H1 (cell line): ENCODE measurements around the gene ENPP3. TPM values are rescaled to one million over a fixed set of nuclear protein-coding genes. Genes with fewer than 3 reads are reported as not detected.
"Not testable (repeated sequence)": the region's sequence is repeated elsewhere in the genome, so short reads cannot be mapped to it uniquely, and the experiment has no call there.

Experiments used
- CTCF ChIA-PET: fragments of 300-600 bp; sonication (Branson Sonifier 250); formaldehyde crosslinking; loops from one replicate; lab custom pipeline; 2021; ENCODE audit not compliant: partially characterized antibody; lab: Charles Lee
- POLR2A ChIA-PET: fragments of 300-600 bp; sonication (Branson Sonifier 250); formaldehyde crosslinking; loops from one replicate; lab custom pipeline; 2021; ENCODE audit warnings: inconsistent platforms; ENCODE audit not compliant: partially characterized antibody; lab: Charles Lee
- DNase-seq, 2 experiments: peaks; one replicate each; pipeline versions ENCODE4 v3.0.0 to v3.0.0-alpha.2; 2010 to 2022; ENCODE audit warnings: low spot score in 2 of 2, low read depth in 1 of 2, mixed read lengths in 1 of 2
- FAIRE-seq: peaks from 2 replicates; lab custom pipeline; 2011; peaks lifted over from hg19 to GRCh38; lab: Jason Lieb, UNC
- H2AFZ ChIP-seq: 2 replicates; pipeline ENCODE4 v1.8.1; 2012; ENCODE audit warnings: low read length, inconsistent platforms
- H2AK5ac ChIP-seq: 2 replicates; pipeline ENCODE4 v1.6.1; 2013; ENCODE audit warnings: low read depth, low read length
- H2BK120ac ChIP-seq: replicated peaks from 2 replicates; pipeline ENCODE3; 2013; ENCODE audit warnings: low read depth, low read length, inconsistent platforms
- H2BK12ac ChIP-seq: 2 replicates; pipeline ENCODE4 v1.6.1; 2013; ENCODE audit warnings: low read depth, low read length
- H2BK15ac ChIP-seq: 2 replicates; pipeline ENCODE4 v1.6.1; 2013; ENCODE audit warnings: low read length
- H2BK20ac ChIP-seq: 2 replicates; pipeline ENCODE4 v1.6.1; 2013; ENCODE audit warnings: low read length
- H2BK5ac ChIP-seq: 2 replicates; pipeline ENCODE4 v1.6.1; 2013; ENCODE audit warnings: low read depth, low read length
- H3K14ac ChIP-seq: 2 replicates; pipeline ENCODE4 v1.6.1; 2013; ENCODE audit warnings: inconsistent platforms; ENCODE audit not compliant: insufficient read length
- H3K18ac ChIP-seq: 2 replicates; pipeline ENCODE4 v1.6.1; 2013; ENCODE audit warnings: low read length; ENCODE audit errors: extremely low read depth
- H3K23ac ChIP-seq: 2 replicates; pipeline ENCODE4 v1.6.1; 2013; ENCODE audit warnings: inconsistent platforms; ENCODE audit not compliant: insufficient read length
- H3K23me2 ChIP-seq: 2 replicates; pipeline ENCODE4 v1.6.1; 2013; ENCODE audit warnings: low read depth, low read length
- H3K27ac ChIP-seq: 2 replicates; pipeline ENCODE4 v1.6.1; 2011; ENCODE audit warnings: low read depth, low read length, inconsistent platforms
- H3K27me3 ChIP-seq, 4 experiments: replicated peaks in 1 of 4; 1 replicate in 1 of 4; 2 replicates in 3 of 4; pipeline versions ENCODE4 v1.6.1 to v1.8.1; 2011 to 2013; ENCODE audit warnings: low read length in 3 of 4, mild to moderate bottlenecking in 3 of 4, inconsistent platforms in 2 of 4, mixed read lengths in 2 of 4, moderate library complexity in 1 of 4; ENCODE audit not compliant: control insufficient read depth in 3 of 4, insufficient read depth in 3 of 4; ENCODE audit errors: extremely low read depth in 1 of 4
- H3K36me3 ChIP-seq, 4 experiments: 2 replicates each; pipeline versions ENCODE4 v1.6.1 to v1.8.1; 2011 to 2013; ENCODE audit warnings: mild to moderate bottlenecking in 4 of 4, low read length in 3 of 4, moderate library complexity in 2 of 4, control low read depth in 1 of 4, inconsistent platforms in 1 of 4; ENCODE audit not compliant: insufficient read depth in 4 of 4, control insufficient read depth in 2 of 4
- H3K4ac ChIP-seq: replicated peaks from 2 replicates; pipeline ENCODE3; 2013; ENCODE audit warnings: low read length, low read depth, mixed read lengths, inconsistent platforms; ENCODE audit not compliant: insufficient read length
- H3K4me1 ChIP-seq, 4 experiments: replicated peaks in 1 of 4; 1 replicate in 1 of 4; 2 replicates in 3 of 4; pipeline versions ENCODE4 v1.6.1 to v1.8.1; 2011 to 2013; ENCODE audit warnings: low read length in 3 of 4, inconsistent platforms in 2 of 4, mixed read lengths in 1 of 4; ENCODE audit not compliant: insufficient read depth in 4 of 4, control insufficient read depth in 3 of 4
- H3K4me2 ChIP-seq, 2 experiments: 2 replicates each; pipeline versions ENCODE4 v1.6.1 to v1.8.1; 2011 to 2013; ENCODE audit warnings: low read depth in 2 of 2, low read length in 2 of 2, control low read depth in 1 of 2, inconsistent platforms in 1 of 2, mild to moderate bottlenecking in 1 of 2; ENCODE audit not compliant: insufficient read depth in 1 of 2
- H3K4me3 ChIP-seq, 4 experiments: fragments of 200-600, 300-600 bp in 1 of 4; sonication (generic), shearing (Covaris generic), sonication (Bioruptor Twin) in 1 of 4; 2 replicates each; pipeline versions ENCODE4 v1.5.1 to v1.8.1; 2011 to 2016; ENCODE audit warnings: low read length in 4 of 4, low read depth in 3 of 4, control low read depth in 2 of 4, inconsistent platforms in 2 of 4, mild to moderate bottlenecking in 2 of 4, mixed read lengths in 1 of 4, moderate library complexity in 1 of 4; ENCODE audit not compliant: insufficient read depth in 2 of 4; ENCODE audit errors: extremely low read depth in 1 of 4
- H3K56ac ChIP-seq: replicated peaks from 2 replicates; pipeline ENCODE3; 2013; ENCODE audit warnings: low read depth, mild to moderate bottlenecking, mixed read lengths, low read length, inconsistent platforms; ENCODE audit not compliant: insufficient read length
- H3K79me1 ChIP-seq: 2 replicates; pipeline ENCODE4 v1.6.1; 2013; ENCODE audit warnings: low read depth, low read length, control low read depth
- H3K79me2 ChIP-seq, 2 experiments: 2 replicates each; pipeline versions ENCODE4 v1.6.1 to v1.8.1; 2012 to 2013; ENCODE audit warnings: low read length in 2 of 2, mild to moderate bottlenecking in 2 of 2, inconsistent platforms in 1 of 2; ENCODE audit not compliant: insufficient read depth in 2 of 2, control insufficient read depth in 1 of 2
- H3K9ac ChIP-seq, 4 experiments: replicated peaks in 1 of 4; 1 replicate in 1 of 4; 2 replicates in 3 of 4; pipeline versions ENCODE4 v1.6.1 to v1.8.1; 2011 to 2013; ENCODE audit warnings: low read depth in 3 of 4, low read length in 3 of 4, control low read depth in 2 of 4, mild to moderate bottlenecking in 2 of 4, moderate library complexity in 2 of 4, inconsistent platforms in 1 of 4; ENCODE audit errors: extremely low read depth in 1 of 4
- H3K9me3 ChIP-seq, 2 experiments: 2 replicates each; pipeline versions ENCODE4 v1.6.1 to v1.8.1; 2012 to 2013; ENCODE audit warnings: mild to moderate bottlenecking in 2 of 2, moderate library complexity in 2 of 2, control low read depth in 1 of 2, inconsistent platforms in 1 of 2, low read depth in 1 of 2, low read length in 1 of 2, mixed read lengths in 1 of 2; ENCODE audit not compliant: insufficient read depth in 2 of 2
- H4K20me1 ChIP-seq, 2 experiments: replicated peaks in 1 of 2; 2 replicates each; pipeline versions ENCODE3 to v1.8.1; 2011 to 2013; ENCODE audit warnings: inconsistent platforms in 2 of 2, low read length in 2 of 2, mild to moderate bottlenecking in 1 of 2; ENCODE audit not compliant: insufficient read depth in 2 of 2, control insufficient read depth in 1 of 2
- H4K5ac ChIP-seq: 2 replicates; pipeline ENCODE4 v1.6.1; 2013; ENCODE audit warnings: low read length, low read depth, mixed read lengths, inconsistent platforms; ENCODE audit not compliant: insufficient read length
- H4K8ac ChIP-seq: 2 replicates; pipeline ENCODE4 v1.8.0; 2013; ENCODE audit warnings: mild to moderate bottlenecking, moderate library complexity, low read length, inconsistent platforms; ENCODE audit not compliant: insufficient read depth; ENCODE audit errors: extremely low read depth
- H4K91ac ChIP-seq: replicated peaks from 2 replicates; pipeline ENCODE3; 2013; ENCODE audit warnings: low read length, mixed read lengths, inconsistent platforms; ENCODE audit not compliant: insufficient read length
- WGBS, 2 experiments: shearing (Covaris generic) in 1 of 2; methylation state at CpG; one replicate each; pipeline versions ENCODE4 v1.1.6 to v1.1.7; 2013 to 2015; ENCODE audit warnings: low lambda C conversion rate in 2 of 2, mixed read lengths in 2 of 2, inconsistent platforms in 1 of 2, low coverage in 1 of 2, missing lambda C conversion rate in 1 of 2; ENCODE audit not compliant: insufficient replicate concordance in 2 of 2, insufficient coverage in 1 of 2, insufficient read length in 1 of 2; ENCODE audit errors: extremely low coverage in 1 of 2, missing lambda C conversion rate in 1 of 2; 5-methylcytosine and 5-hydroxymethylcytosine counted together
- polyA plus RNA-seq, 7 experiments: library from polyadenylated mRNA; depleted of rRNA in 3 of 7; stranded (reverse) in 5 of 7; unstranded in 2 of 7; fragments of >200 nt in 5 of 7; fragments of 200-250 nt in 2 of 7; gene quantifications; 1 replicate in 5 of 7; 2 replicates in 1 of 7; 4 replicates in 1 of 7; pipeline versions ENCODE4 v1.2.1 to v1.2.3, GENCODE V29; 2011 to 2013; ENCODE audit warnings: missing spikeins in 2 of 7, mixed read lengths in 2 of 7
- total RNA-seq: library from RNA; stranded (reverse); fragmentation: NEBNext Ultra II Directional; extraction: Animal tissue kit (Norgen Biotek cat#: 25700); gene quantifications from 2 replicates; pipeline ENCODE4 v1.2.1, GENCODE V29; 2021

Gene ENPP3
- total and polyA plus RNA-seq, 2 of the 8 experiments (the other 6 are each of a cell fraction or from before 2014, with no cell fraction given) = 0.11 TPM; not detected in 1

DNA sequence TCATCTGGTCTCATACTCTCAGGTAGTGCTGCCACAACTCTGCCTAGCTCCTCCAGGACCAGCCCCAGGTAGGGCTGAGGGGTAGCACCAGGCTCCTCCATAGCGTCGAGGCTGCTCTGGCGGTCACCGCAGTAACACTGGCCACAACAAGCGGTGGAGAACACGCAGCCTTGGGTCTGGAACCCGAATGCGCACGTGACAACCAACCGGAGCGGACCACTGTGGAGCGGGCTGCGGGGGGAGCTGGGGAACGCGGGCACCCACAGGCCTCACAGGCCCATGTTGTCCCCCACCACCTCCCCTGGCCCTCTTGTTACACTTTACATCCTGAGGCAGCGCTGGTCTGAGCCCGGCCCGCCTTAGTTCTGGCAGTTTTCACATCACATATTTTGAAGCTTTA lies 73.8 kb downstream of the ENPP3 start, which contains the start of gene CTAGE9:
TSS of gene CTAGE9 (minus strand) at position 101 of the 400 bp plus-strand sequence. CDS start at position 101, 0 bp downstream.
- H3K79me2 ChIP-seq, H3K4ac ChIP-seq, H3K9ac ChIP-seq, H4K5ac ChIP-seq, H3K27me3 ChIP-seq, H2AFZ ChIP-seq, H3K79me1 ChIP-seq, H2BK5ac ChIP-seq, H2BK15ac ChIP-seq, H4K91ac ChIP-seq, H3K18ac ChIP-seq, H3K56ac ChIP-seq, H4K8ac ChIP-seq, H3K23ac ChIP-seq, H4K20me1 ChIP-seq, H2BK12ac ChIP-seq, H3K4me3 ChIP-seq, H3K27ac ChIP-seq, H2BK120ac ChIP-seq, CTCF ChIA-PET, H3K23me2 ChIP-seq, FAIRE-seq, DNase-seq, H2AK5ac ChIP-seq, POLR2A ChIA-PET, H3K14ac ChIP-seq, H3K4me2 ChIP-seq, H3K9me3 ChIP-seq, H2BK20ac ChIP-seq, H3K4me1 ChIP-seq, H3K36me3 ChIP-seq: not testable (repeated sequence)
- 97% methylated on average over 6 of the region's 18 CpGs; no CpG with 5 or more reads in 1 of the 2 experiments for WGBS, 2 experiments

DNA sequence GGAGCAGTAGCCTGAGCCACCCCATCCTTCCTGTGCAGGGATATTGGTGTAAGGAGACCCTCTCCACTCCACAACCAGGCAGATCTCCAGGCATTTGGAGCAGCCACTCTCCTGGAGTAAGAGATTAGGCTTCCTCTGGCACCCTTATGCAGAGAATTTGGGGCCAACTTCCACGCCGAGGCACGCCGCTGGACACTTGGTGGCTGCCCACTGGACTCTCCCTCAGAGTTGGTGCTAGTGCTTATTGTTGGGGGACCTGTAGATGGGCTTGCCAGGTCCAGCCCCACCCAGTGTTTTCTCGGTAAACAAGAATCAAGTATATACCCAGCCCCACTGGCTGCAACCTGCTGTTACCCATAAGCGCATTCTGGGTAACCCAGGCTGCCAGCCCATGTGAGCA lies 78.5 kb downstream of the ENPP3 start:
- H2AFZ ChIP-seq, H3K14ac ChIP-seq, DNase-seq, H2BK5ac ChIP-seq, H3K27ac ChIP-seq, H3K79me1 ChIP-seq, H3K36me3 ChIP-seq, H3K9me3 ChIP-seq, H3K4me1 ChIP-seq, CTCF ChIA-PET, H2BK15ac ChIP-seq, H3K23ac ChIP-seq, H3K4me3 ChIP-seq, H2BK12ac ChIP-seq, POLR2A ChIA-PET, H3K18ac ChIP-seq, H2AK5ac ChIP-seq, H3K4ac ChIP-seq, H3K56ac ChIP-seq, H4K5ac ChIP-seq, H3K27me3 ChIP-seq, H4K91ac ChIP-seq, H3K4me2 ChIP-seq, H3K23me2 ChIP-seq, H2BK20ac ChIP-seq, H4K20me1 ChIP-seq, H3K9ac ChIP-seq, H3K79me2 ChIP-seq, H2BK120ac ChIP-seq, FAIRE-seq, H4K8ac ChIP-seq: not testable (repeated sequence)
- 97% methylated on average over 5 of the region's 6 CpGs; no CpG with 5 or more reads in 1 of the 2 experiments for WGBS, 2 experiments
